Epithelial cell of proximal tubule (primary cell): ENCODE measurements around the gene FUT2. TPM values are rescaled to one million over a fixed set of nuclear protein-coding genes. Genes with fewer than 3 reads are reported as not detected.
"Not testable (repeated sequence)": the region's sequence is repeated elsewhere in the genome, so short reads cannot be mapped to it uniquely, and the experiment has no call there.

Experiments used
- DNase-seq: peaks from one replicate; pipeline ENCODE4 v3.0.0-alpha.2; 2011; ENCODE audit warnings: low read depth
- H3K4me3 ChIP-seq: 2 replicates; pipeline ENCODE4 v1.5.1; 2011; ENCODE audit warnings: low read depth, mild to moderate bottlenecking, low read length
- total RNA-seq: library from RNA; depleted of rRNA; stranded (reverse); fragments of >200 nt; gene quantifications from 2 replicates; pipeline ENCODE4 v1.2.3, GENCODE V29; 2015
- TF ChIP-seq, protein P1 (sequence below): conservative IDR thresholded peaks from 2 replicates; pipeline ENCODE4 v1.5.1; 2012; ENCODE audit warnings: low read depth, mild to moderate bottlenecking, low read length

FUT2 gene
- total RNA-seq, 1 donor from 2014 or later, result 0.52 TPM

DNA sequence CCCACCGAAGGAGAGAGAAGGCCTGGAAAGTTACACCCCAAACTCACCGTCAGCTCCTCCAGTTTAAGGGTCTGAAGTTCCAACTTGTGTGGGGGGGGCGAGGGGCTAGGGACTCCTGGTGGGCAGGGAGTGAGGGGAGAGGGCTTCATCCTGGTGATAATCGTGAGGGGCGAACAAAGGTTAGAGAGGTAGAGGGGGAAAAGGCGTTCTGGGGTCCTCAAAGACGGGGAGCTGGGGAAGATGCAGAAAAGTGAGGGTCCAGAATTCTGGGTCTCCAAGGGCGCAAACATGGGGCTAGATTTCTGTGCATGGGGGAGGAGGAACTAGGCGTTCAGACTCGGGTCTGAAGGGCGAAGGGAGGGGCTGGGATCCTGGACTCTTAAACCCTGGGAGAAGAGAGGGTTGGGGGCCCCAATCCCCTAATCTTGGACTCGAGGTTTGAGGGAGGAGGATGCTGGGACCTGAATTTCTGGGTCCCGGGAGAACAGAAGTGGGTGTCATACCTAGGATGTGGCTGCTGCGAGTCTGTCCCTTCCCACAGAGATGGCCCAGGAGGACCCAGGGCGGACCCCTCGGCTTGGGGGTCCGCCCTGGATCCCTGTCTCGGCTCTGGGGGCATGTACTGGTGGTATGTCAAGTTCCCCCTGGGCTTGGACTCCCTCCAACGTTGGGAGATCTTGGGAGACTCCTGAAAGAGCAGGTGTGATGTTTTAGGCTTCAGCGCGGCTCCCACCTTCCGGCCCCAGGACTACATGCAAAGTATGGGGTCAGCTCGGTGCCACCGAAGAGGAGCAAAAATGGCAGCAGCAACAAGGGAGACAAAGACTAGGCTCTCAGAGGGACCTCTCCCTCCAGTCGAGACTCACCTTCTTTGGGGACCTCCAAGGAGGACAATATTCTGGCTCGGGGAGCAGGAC lies 19.2 kb downstream of the FUT2 start:
- peak overlapping the region; percentile 66 for H3K4me3 ChIP-seq
- TF ChIP-seq, protein P1, sequence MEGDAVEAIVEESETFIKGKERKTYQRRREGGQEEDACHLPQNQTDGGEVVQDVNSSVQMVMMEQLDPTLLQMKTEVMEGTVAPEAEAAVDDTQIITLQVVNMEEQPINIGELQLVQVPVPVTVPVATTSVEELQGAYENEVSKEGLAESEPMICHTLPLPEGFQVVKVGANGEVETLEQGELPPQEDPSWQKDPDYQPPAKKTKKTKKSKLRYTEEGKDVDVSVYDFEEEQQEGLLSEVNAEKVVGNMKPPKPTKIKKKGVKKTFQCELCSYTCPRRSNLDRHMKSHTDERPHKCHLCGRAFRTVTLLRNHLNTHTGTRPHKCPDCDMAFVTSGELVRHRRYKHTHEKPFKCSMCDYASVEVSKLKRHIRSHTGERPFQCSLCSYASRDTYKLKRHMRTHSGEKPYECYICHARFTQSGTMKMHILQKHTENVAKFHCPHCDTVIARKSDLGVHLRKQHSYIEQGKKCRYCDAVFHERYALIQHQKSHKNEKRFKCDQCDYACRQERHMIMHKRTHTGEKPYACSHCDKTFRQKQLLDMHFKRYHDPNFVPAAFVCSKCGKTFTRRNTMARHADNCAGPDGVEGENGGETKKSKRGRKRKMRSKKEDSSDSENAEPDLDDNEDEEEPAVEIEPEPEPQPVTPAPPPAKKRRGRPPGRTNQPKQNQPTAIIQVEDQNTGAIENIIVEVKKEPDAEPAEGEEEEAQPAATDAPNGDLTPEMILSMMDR, result no peak
- no peak for DNase-seq

DNA sequence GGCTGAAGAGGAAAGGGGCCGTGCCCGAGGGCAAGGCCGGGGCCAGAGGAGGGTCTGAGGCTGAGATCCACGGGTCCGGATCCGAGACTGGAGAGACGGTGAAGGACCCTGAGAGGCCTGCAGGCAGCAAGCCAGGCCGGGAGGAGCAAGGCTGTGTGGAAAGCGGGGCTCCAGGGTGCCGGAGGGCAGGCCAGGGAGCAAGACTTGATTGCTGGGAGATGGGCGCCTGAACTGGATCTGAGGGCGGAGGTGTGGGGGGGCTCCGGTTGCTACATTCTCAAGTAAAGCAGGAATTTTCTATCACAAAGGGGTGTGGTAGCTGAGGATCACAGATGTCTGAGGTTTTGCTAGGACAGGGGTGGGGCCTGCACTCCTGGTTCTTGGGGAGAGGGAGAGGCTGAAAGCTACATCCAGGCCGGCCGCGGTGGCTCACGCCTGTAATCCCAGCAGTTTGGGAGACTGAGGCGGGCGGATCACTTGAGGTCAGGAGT lies 20.0 kb downstream of the FUT2 start:
- no peak overlapping the region for H3K4me3 ChIP-seq
- TF ChIP-seq, protein P1, result no peak
- no peak for DNase-seq

DNA sequence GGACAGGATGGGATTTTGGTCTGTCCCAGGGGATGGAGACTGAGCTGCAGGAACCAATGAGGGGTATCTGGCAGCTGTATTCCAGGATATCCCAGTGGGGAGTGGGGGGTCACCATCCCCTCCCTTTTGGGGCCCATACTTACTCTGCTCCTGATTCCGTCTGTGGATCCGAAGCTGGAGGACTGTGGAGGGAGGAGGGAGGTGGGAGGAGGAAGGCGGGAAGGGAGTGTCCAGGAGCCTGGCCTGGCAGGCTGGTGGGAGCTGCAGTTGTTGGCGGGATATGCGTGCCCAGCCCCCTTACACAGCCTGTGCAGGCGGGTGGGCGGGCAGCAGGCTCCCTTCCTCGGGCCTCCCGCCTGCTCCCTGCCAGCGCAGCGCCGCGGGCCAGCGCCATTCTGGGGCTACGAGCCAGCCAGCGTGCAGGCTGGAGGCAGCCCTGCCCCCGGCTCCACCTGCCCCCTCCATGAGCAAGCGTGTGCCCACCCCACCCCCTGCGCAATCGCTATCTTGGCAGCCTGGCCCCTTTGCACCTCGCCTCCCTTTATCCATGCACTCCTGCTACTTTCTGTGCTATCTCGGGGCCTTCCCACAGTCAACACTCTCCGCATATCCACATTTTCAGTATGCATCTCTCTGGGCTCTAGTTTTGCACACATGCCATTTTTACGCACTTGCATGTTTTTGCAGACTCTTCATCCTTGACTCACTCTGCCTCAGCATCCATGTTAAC lies 21.0 kb downstream of the FUT2 start:
- H3K4me3 ChIP-seq, result no peak overlapping the region
- no peak for DNase-seq

DNA sequence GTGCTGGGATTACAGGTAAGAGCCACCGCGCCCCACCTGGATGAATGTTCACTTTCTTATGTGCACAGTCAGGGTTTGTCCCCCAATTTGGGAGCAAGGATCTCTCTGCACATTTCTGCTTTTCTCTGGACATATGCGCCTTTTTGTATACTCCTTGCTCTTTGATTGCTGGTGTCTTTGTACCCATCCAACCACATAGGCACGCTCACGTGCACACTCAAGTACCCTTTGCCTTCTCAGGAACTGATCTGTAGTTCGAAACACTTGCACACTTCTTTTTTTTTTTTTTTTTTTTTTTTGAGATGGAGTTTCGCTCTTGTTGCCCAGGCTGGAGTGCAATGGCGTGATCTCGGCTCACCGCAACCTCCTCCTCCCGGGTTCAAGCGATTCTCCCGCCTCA lies 22.3 kb downstream of the FUT2 start:
- H3K4me3 ChIP-seq, DNase-seq: not testable (repeated sequence)

More for the DNA sequence above, 21.0 kb downstream of the FUT2 start:
- TF ChIP-seq, protein P1, result no peak

DNA sequence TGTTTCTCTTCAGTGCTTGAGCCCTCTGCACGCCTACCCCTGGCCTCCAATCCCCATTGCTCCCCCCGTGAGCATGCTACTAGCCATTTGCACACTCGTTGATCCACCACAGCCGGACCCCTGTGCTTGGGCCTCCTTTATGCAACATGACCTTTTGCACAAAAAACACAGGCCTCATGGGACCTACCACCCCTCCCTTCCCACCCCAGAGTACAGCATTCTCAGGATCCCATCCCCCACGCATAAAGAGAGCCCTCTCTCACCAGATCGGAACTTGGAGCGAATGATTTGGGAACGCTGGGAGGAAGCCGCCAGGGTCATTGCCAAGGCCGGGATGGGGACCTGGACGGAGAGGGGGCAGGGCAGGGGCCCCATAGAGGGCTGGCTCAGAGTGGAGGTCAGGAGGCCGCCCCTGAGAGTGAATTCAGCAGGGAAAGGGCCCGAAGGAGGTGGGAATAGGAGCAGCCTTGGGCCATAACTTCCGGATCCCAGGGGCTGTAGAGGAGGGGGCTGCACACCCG lies 23.0 kb downstream of the FUT2 start:
- DNase-seq, result no peak
- peak overlapping the region; percentile 80 for H3K4me3 ChIP-seq
- TF ChIP-seq, protein P1, result no peak

DNA sequence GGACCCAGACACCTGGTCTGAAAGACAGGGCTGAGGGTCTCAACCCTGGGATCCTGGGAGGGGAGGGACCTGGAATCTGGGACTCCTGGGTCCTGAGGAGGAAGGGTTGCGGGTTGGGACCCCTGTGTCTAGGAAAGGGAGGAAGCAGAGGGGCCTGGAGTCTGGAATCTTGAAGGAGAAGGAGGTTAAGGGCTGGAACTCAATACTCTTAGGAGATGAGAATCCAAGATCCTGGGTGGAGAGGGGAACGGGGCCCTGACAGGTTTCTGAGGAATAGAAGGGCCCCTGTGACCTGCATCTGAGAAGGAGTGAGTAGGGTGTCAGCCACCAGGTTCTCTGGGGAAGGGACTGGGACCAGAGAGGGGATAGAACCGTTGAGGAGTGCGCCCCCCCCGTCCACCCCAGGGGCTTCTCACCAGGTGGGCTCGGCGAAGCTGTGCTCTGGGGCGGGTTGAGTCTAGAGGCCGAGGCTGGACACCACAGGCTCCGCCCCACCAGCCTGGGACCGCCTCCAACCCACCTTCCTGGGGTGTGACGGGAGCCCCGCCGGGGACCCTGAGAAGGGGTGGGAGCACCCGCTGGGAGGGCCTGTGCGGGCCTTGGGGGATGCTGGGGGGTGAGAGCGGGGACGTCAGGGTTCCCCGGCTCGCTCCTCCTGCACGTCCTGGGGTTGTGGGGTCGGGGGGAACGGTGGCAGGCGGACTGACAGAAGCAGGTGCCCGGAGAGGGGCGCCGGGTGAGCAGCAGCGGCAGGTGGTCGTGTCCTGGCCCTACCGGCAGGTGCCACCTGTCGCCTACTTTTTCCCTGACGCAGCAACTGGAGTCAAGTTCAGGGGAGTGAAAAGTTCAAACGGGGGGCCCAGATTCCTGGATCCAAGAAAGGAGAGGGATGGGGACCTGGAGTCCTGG lies 23.7 kb downstream of the FUT2 start, which contains the start of gene MAMSTR:
Gene MAMSTR, minus strand, starts transcription at position 463 of the 909 bp plus-strand sequence. CDS start 694 bp downstream, outside the sequence.
- no peak for DNase-seq
- TF ChIP-seq, protein P1, result no peak
- peak within 1 kb of the TSS; percentile 80 for H3K4me3 ChIP-seq
